HT-29 (cell line): Measurements from ENCODE around the gene FAM3A. TPM values are rescaled to one million over a fixed set of nuclear protein-coding genes. Genes with fewer than 3 reads are reported as not detected.
"Not testable (repeated sequence)": the region's sequence is repeated elsewhere in the genome, so short reads cannot be mapped to it uniquely, and the experiment has no call there.

Experiments
- DNase-seq: peaks from one replicate; pipeline ENCODE4 v3.0.0-alpha.2; 2015; ENCODE audit warnings: low spot score
- total RNA-seq: library from RNA; depleted of rRNA; stranded (reverse); fragments of >200 nt; shearing (Covaris generic); gene quantifications from 2 replicates; pipeline ENCODE4 v1.2.3, GENCODE V29; 2014

Gene FAM3A
- total RNA-seq, 1 experiment from 2014 or later: 89.0 TPM

DNA sequence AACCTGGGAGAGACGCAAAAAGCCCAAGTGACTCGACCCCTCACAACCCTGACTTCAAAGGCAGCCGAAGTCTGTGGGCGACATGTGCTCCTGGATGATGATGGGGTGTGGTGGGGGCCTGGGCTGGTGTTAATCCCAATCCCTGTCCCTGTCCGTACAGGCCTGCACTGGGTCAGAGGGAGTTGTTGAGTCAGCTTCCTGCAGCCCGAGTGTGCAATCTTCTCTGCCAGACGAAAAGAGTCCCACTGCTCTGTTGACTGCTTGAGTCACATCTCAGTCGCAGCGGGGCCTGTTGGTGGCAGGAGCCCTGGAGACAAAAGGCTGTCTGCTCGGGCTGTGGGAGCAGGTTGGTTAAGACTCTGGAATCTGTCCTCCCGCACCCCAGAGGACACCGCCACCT is 10.3 kb downstream of the FAM3A start:
- DNase-seq: no peak

- no peak for DNase-seq
These were observed 13.0 kb downstream of the FAM3A start for GRCh38 chrX:154502989-154503388.

- no peak for DNase-seq
These were observed 13.9 kb downstream of the FAM3A start for GRCh38 chrX:154502098-154502497.

DNA sequence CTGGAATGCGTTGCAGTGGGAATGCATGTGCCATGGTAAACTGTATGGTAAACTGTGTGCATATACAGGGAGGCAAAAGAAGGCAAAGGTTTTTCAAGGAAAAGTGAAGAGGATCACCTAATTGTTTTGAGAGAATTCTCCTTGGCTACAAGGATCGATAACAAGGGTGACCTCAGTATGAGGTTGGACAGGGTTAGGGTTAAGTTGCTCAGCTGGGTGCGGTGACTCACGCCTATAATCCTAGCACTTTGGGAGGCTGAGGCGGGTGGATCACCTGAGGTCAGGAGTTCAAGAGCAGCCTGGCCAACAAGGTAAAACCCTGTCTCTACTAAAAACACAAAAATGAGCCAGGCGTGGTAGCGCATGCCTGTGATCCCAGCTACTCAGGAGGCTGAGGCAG is 14.6 kb downstream of the FAM3A start:
- not testable (repeated sequence) for DNase-seq

DNA sequence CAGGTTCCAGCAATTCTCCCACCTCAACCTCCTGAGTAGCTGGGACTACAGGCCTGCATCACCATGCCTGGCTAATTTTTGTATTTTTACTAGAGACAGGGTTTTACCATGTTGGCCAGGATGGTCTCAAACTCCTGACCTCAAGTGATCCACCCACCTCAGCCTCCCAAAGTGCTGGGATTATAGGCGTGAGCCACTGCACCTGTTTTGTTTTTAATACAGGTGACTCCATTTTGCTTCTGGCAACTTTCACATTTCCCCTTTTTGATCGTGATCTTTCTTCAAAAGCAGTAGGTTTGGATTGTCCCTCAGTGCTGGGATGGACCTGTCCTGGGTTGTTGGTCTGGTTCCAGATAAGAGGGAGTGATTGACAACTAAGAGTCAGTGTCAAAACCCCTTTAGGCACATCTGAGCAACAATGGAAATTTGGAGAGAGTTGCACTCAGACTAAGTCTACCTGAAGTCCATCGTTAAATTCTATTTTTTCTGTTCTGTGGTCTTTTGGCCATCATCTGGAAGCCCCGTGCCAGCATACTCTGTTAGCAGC is 19.4 kb downstream of the FAM3A start:
- DNase-seq: not testable (repeated sequence)

DNA sequence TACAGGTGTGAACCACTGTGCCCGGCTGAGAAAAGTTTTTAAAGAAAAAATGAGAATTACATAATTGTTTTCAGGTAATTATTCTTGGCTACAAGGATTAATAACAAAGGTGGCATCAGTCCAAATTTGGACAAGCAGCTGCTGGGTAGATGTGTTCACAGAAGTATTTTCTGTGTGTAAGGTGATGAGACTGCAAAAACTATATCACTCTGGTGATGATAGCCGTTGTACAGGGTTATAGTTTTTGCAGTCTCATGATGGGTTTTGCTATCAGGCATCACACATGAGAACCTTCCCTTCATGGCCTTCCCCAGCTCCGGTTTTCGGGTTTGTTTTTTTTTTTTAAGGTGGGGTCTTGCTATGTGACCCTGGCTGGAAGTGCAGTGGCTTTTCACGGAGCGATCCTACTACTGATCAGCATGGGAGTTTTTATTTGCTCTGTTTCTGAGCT is 20.5 kb downstream of the FAM3A start:
- no peak for DNase-seq

GRCh38 chrX:154494715-154495114 is 21.3 kb downstream of the FAM3A start:
- no peak for DNase-seq

DNA sequence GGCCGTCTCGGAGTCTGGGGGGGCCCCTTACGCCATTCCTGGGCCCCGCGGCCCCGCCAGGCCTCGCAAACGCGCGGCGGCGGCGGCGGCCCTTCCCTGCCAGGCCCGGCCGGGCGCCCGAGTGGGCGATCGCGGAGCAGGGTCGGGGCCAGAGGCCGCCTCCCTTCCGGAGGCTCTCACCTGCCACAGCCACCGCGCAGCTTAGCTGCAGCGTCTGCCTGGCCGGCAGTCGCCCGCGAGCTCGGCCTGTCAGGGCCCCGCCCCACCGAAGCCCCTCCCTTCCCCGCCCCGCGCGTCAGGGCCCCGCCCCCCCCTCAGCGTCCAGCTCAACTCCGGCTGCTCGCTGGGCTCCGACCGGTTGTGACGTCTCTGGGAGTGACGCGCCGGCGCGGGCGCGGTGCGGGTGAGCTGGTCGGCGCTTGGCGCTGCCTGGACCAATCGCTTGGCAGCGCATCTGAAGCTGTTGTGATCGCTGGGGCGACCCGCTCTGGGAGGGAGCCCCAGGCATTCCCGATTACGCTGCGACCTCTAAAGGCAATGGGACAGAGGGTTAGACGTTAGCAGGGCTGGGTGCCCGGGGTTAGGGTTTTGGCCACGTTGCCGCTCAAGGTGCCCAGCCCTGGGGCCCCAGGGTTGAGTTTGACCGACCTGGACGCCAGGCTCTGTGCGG is 25.5 kb downstream of the FAM3A start, which contains the start of gene SLC10A3:
Gene SLC10A3, minus strand, starts transcription at position 216 of the 670 bp plus-strand sequence. CDS start 1,689 bp downstream, outside the sequence.
- DNase-seq: peak; percentile 98

- peak; percentile 49 for DNase-seq
These were observed 26.0 kb downstream of the FAM3A start for GRCh38 chrX:154490021-154490413.

GRCh38 chrX:154489182-154489581 is 26.9 kb downstream of the FAM3A start:
- DNase-seq: no peak

DNA sequence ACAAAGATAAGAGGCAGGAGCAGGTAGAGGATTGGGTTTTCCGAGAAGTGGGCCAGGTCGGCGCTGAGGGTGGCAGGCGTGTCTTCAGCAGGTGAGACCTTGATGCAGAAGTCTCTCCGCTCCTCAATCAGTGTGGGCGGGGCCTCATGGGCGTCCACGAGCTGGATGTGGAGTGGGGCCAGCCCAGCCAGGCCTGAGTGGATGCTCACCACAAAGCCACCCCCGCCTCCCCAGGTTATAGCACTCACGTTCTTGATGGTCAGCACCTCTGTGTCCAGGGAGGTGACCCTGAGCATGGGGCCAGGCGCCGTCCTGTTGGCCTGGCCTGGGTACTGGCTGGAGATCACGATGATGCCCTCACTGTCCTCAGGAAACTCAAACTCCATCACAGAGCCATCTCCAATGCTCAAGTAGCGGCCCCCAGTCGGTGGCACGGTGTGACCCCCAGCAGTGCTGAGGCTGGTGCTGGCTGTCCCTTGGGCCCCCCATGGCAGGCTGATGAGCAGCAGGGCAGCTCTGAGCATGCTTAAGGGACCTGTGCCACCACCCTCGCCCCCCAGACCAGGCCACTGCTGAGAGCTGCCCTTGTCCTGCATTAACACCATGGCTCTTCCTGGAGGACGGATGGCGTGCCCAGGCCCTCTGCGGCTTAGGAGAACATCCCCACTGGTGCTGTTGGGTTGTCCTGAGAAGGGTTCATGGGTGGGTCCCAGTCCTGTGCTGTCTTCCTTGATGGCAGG is 27.5 kb downstream of the FAM3A start:
- no peak for DNase-seq

DNA sequence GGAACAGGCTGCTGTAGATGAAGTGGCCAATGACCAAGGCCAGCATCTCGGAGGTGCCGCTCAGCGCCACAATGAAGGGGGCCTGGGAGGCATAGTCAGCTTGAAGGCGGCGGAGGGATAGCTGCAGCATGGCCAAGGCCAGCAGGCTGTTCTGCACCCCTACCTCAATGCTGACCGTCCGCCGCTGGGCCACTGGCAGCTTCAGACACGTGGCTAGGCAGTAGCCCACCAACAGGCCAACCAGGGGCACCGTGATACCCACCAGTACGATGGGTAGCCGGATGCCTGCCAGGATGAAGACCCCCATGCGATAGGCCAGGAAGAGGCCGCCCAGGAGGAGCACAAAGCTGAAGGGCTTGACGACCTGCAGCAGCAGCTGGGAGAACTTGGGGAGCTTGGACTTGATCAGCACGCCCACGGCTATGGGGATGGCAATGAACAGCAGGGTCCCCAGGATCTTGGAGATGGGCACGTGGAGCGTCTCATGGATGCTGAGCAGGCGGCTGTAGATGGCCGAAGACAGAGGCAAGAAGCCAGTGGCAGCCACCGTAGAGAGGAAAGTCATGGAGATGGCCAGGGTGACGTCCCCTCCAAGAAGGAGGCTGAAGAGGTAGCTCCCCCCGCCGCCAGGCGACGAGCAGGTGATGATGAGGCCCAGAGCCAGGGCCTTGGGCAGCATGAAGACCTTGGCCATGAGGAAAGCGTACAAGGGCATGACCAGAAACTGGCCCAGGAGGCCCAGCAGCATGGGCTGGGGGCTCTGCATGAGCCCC is 28.3 kb downstream of the FAM3A start:
- DNase-seq: no peak

- peak; percentile 89 for DNase-seq
These were observed 29.4 kb downstream of the FAM3A start, which contains the start of gene UBL4A for GRCh38 chrX:154486396-154487207. Gene UBL4A (minus strand): TSS chrX:154486615. CDS start chrX:154486584, 31 bp downstream.

DNA sequence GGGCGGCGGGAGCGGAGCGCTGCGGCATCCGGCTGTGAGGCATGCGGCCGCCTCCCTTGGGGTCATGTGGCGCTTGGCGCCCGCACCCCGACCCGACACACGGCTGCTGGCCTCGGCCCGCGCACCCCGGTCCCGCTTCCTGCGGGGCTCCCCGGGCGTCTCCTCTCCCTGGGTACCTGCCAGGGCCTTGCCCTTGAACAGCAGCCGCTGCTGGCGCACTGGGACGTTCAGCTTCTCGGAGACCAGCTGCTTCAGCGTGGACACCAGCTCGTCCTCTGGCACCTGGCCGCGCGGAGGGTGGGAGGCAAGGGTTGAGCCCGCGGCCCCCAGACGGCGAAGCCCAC is 30.0 kb downstream of the FAM3A start:
- DNase-seq: no peak

- DNase-seq: peak; percentile 41
These were observed 30.6 kb downstream of the FAM3A start for GRCh38 chrX:154485150-154486051.

DNA sequence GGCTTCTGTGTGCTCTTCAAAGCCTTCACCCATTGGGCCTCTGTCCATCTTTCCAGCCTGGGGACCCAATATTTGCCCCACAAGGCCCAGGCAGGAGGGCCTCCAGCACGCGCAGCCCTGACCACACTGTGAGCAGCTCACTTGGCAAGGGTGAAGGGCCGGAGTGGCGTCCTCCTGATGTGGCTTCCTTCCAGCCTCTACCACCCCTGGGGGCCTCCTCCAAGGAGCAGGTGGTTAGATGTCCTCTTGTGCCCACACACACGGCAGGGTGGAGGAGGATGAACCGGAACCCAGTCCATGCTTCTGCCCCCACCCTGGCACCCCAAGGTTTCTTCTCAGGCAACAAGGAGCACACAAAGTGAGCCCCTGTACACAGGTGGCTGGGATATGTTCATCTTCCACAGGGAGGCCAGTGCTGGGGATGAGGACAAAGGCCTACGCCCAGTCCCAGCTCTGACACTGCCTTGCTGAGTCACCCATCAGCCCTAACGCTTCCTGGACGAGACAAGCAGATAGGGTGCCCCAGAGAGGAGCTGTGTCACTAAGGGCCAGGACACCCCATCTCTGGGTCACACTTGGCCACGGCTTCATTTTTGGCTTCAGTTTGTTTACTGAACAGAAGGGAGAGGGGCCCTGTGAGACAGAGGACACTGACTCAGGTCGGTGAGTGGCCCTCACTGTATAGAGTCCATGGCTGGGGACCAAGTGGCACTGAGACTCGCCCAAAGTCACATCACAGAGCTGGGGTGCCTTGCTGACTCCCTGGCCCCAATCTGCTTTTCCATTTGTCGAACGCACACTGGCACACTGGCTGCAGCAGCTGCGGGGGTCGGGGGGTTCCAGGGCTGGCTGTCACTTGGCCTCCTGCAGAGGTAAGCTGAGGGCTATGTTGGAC is 31.5 kb downstream of the FAM3A start:
- DNase-seq: peak; percentile 64

- DNase-seq: no peak
These were observed 32.7 kb downstream of the FAM3A start for GRCh38 chrX:154483325-154483724.

DNA sequence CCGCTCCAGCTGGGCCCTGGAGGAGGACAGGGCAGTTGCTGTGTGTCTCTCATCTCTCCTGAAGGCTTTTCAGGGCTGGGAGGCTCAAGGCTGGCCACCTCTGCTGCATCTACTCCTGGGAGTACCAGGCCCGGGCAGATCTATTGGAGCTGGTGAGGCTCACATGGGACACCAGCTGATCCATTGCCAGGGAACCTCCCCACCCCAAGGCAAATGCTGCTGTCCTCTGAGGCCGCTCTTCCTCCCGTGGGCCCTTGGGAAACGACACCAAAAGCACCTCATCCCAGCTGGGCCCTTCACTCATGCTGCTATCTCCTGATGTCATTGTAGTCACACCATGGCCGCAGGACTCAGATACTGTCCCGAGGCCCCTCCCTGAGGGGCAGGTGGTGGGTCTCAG is 33.2 kb downstream of the FAM3A start:
- no peak for DNase-seq
